Lung (tissue), 12 donors: ENCODE measurements around the gene KIAA1755. TPM values are rescaled to one million over a fixed set of nuclear protein-coding genes. Genes with fewer than 3 reads are reported as not detected.

ENCODE experiments used
- ATAC-seq: fragments of 200-7000 bp; cut with Tn5 transposase; one replicate; pipeline ENCODE4 v1.9.1; 2020; ENCODE audit warnings: moderate number of reproducible peaks; ENCODE audit not compliant: insufficient read depth, low FRiP score
- DNase-seq, 3 donors: peaks; one replicate each; pipeline ENCODE4 v3.0.0-alpha.2; 2013 to 2017
- H3K27ac ChIP-seq, 2 donors: one replicate each; pipeline ENCODE4 v1.5.1; 2013; ENCODE audit warnings: mild to moderate bottlenecking in 2 of 2, moderate library complexity in 2 of 2, control low read depth in 1 of 2, inconsistent platforms in 1 of 2, low read depth in 1 of 2, low read length in 1 of 2
- H3K27me3 ChIP-seq, 3 donors: one replicate each; pipeline ENCODE4 v1.5.1; 2013; ENCODE audit warnings: low read length in 2 of 3; ENCODE audit not compliant: control insufficient read depth in 3 of 3, insufficient read depth in 3 of 3
- H3K36me3 ChIP-seq, 4 donors: one replicate each; pipeline ENCODE4 v1.5.1; 2013; ENCODE audit warnings: low read length in 4 of 4, mild to moderate bottlenecking in 1 of 4, moderate library complexity in 1 of 4; ENCODE audit not compliant: control insufficient read depth in 4 of 4, insufficient read depth in 4 of 4
- H3K4me1 ChIP-seq, 5 donors: one replicate each; pipeline ENCODE4 v1.5.1; 2013; ENCODE audit warnings: low read length in 5 of 5, mild to moderate bottlenecking in 2 of 5, moderate library complexity in 1 of 5; ENCODE audit not compliant: control insufficient read depth in 5 of 5, insufficient read depth in 5 of 5
- H3K4me3 ChIP-seq: one replicate; pipeline ENCODE4 v1.5.1; 2013; ENCODE audit warnings: mild to moderate bottlenecking, control low read depth, moderate library complexity
- H3K9ac ChIP-seq, 2 donors: one replicate each; pipeline ENCODE4 v1.5.1; 2013; ENCODE audit warnings: low read length in 2 of 2, control low read depth in 1 of 2; ENCODE audit not compliant: insufficient read depth in 1 of 2
- H3K9me3 ChIP-seq, 4 donors: one replicate each; pipeline ENCODE4 v1.5.1; 2013; ENCODE audit warnings: low read length in 3 of 4, mild to moderate bottlenecking in 1 of 4, moderate library complexity in 1 of 4; ENCODE audit not compliant: control insufficient read depth in 4 of 4, insufficient read depth in 3 of 4
- WGBS, 2 donors: extraction: QIAGEN DNeasy Blood & Tissue Kit; methylation state at CpG; one replicate each; pipeline ENCODE4 v1.1.7; 2013; 5-methylcytosine and 5-hydroxymethylcytosine counted together
- polyA plus RNA-seq, 2 donors: library from polyadenylated mRNA; stranded (reverse); fragments of 200-250 nt; gene quantifications; one replicate each; pipeline ENCODE4 v1.2.1, GENCODE V29; 2013
- total RNA-seq, 2 donors: library from RNA; depleted of rRNA in 1 of 2; stranded (reverse); fragments of >200 nt in 1 of 2; gene quantifications; one replicate each; pipeline ENCODE4 v1.2.1, GENCODE V29; 2014 to 2021
- TF ChIP-seq, protein P1 (sequence below): IDR thresholded peaks from 2 replicates; pipeline ENCODE4 v1.5.1; 2012; ENCODE audit warnings: mild to moderate bottlenecking; ENCODE audit errors: control extremely low read depth, extremely low read depth
- donor health status: control.
- donor health status: control.
- donor health status: Bipolar disorder and iron deficiency.
- donor health status: healthy.
- donor health status: DM: yes; HTN: yes; CAD: no.

Gene KIAA1755
- total and polyA plus RNA-seq, 4 donors = 0.33 to 2.0 (median 1.3) TPM

DNA sequence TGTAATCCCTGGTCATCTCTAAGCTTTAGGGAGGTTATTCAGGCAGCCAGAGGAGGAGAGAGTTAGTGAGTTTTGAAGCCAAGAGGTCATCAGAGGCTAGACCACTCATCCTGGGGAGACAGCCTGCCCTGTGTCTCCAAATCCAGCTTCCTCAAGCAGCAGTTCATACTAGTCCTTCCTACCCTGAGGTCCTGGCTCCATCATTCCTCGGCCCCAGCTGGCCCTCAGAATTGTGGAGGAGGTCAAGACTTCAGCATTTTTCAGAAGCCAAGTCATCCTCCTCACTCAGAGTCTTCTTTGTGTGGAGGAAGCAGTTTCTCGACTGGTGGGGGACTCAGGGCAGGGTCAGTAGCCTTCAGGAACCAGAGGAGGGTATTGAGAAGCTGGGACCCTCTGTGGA lies 12.4 kb upstream of the KIAA1755 start:
- peaks cover 0 to 6% (median 0%) of the 10 kb centered on the region in 5 donors for H3K4me1 ChIP-seq
- WGBS, 2 donors = 57 to 85% methylated on average over 2 of the region's 2 CpGs
- H3K27me3 ChIP-seq = no peaks in the 10 kb centered on the region
- no peak for DNase-seq
- H3K9ac ChIP-seq = no peak overlapping the region
- no peak for ATAC-seq
- H3K4me3 ChIP-seq = no peak overlapping the region
- TF ChIP-seq, protein P1, sequence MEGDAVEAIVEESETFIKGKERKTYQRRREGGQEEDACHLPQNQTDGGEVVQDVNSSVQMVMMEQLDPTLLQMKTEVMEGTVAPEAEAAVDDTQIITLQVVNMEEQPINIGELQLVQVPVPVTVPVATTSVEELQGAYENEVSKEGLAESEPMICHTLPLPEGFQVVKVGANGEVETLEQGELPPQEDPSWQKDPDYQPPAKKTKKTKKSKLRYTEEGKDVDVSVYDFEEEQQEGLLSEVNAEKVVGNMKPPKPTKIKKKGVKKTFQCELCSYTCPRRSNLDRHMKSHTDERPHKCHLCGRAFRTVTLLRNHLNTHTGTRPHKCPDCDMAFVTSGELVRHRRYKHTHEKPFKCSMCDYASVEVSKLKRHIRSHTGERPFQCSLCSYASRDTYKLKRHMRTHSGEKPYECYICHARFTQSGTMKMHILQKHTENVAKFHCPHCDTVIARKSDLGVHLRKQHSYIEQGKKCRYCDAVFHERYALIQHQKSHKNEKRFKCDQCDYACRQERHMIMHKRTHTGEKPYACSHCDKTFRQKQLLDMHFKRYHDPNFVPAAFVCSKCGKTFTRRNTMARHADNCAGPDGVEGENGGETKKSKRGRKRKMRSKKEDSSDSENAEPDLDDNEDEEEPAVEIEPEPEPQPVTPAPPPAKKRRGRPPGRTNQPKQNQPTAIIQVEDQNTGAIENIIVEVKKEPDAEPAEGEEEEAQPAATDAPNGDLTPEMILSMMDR = no peak
- no peaks in the 10 kb centered on the region for H3K36me3 ChIP-seq
- peak overlapping the region in 1 of 2 donors; percentile 36 for H3K27ac ChIP-seq
- no peaks in the 10 kb centered on the region for H3K9me3 ChIP-seq

DNA sequence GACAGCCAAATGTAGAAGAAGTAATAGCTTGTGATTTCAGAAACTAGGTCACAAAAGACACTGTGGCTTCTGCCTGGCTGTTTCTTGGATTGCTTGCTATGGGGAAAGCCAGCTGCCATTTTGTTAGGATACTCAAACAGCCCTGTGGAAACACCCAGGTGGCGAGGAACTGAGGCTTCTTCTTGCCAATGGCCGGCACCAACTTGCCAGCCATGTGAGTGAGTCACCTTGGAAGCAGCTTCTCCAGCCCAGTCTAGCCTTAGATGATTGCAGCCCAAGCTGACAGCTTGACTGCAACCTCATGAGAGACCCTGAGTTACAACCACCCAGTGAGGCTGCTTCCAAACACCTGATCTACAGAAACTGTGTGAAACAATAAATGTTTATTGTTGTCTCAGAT lies 11.9 kb upstream of the KIAA1755 start:
- H3K27me3 ChIP-seq = no peaks in the 10 kb centered on the region
- TF ChIP-seq, protein P1 = no peak
- no peak overlapping the region for H3K27ac ChIP-seq
- WGBS, 2 donors = 91 to 92% methylated on average over 2 of the region's 2 CpGs
- ATAC-seq (no peak), DNase-seq (no peak)
- no peak overlapping the region for H3K9ac ChIP-seq
- no peaks in the 10 kb centered on the region for H3K9me3 ChIP-seq
- no peaks in the 10 kb centered on the region for H3K36me3 ChIP-seq
- H3K4me3 ChIP-seq = no peak overlapping the region
- peaks cover 0 to 3% (median 0%) of the 10 kb centered on the region in 5 donors for H3K4me1 ChIP-seq

DNA sequence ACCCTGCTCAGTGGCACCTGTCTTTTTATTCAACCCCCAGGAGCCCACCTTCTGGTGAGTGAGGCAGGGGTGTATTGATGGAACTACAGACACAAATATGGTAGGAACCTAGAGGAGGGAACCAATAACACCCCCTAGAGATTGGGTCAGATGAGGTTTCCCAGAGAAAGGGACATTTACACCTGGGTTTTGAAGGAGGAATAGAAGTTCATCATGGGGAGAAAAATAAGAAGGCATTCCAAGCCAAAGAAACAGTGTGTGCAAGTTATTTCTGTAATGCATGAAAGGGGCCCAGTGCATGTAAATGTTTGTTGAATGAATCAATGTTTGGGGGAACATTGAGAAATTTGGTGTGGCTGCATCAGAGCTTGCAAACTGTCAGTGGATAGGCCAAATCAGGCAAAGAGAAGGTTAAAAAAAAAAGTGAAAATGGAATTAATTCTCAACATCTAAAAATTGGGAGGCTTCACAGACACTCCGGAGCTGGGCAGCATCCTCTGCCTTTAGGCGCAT lies 11.1 kb upstream of the KIAA1755 start:
- Histone ChIP-seq H3K4me3 (no peak overlapping the region), H3K27ac (no peak overlapping the region), H3K9ac (no peak overlapping the region), H3K36me3 (no peaks in the 10 kb centered on the region), H3K9me3 (no peaks in the 10 kb centered on the region), H3K4me1 (peaks cover 0 to 6% (median 0%) of the 10 kb centered on the region in 5 donors), H3K27me3 (no peaks in the 10 kb centered on the region)
- ATAC-seq = no peak
- no peak for DNase-seq
- TF ChIP-seq, protein P1 = no peak
- WGBS, 2 donors = 93 to 96% methylated on average over 2 of the region's 2 CpGs
